ENCODE data around the gene RCC2.
"Not testable (repeated sequence)": the region's sequence is repeated elsewhere in the genome, so short reads cannot be mapped to it uniquely, and the experiment has no call there.

RCC2 gene

GRCh38 chr1:17439250-17440073 is at the start of gene RCC2:
Gene RCC2, minus strand, starts transcription at chr1:17439677. Its CDS starts 1,163 bp downstream, at chr1:17438514.
- DNase-seq = peak; percentile 68

- DNase-seq = no peak
Measured at GRCh38 chr1:17486242-17486641, 46.8 kb upstream of the RCC2 start.

GRCh38 chr1:17485281-17485680 is 45.8 kb upstream of the RCC2 start:
- no peak for DNase-seq

GRCh38 chr1:17481981-17482380 is 42.5 kb upstream of the RCC2 start:
- not testable (repeated sequence) for DNase-seq

GRCh38 chr1:17480846-17481245 is 41.4 kb upstream of the RCC2 start:
- DNase-seq = no peak

- DNase-seq = no peak
Measured at GRCh38 chr1:17475752-17476151, 36.3 kb upstream of the RCC2 start.

GRCh38 chr1:17474836-17475555 is 35.5 kb upstream of the RCC2 start:
- DNase-seq = not testable (repeated sequence)

GRCh38 chr1:17472814-17473213 is 33.3 kb upstream of the RCC2 start:
- no peak for DNase-seq

- no peak for DNase-seq
Measured at GRCh38 chr1:17471393-17471792, 31.9 kb upstream of the RCC2 start.

GRCh38 chr1:17470021-17470799 is 30.7 kb upstream of the RCC2 start:
- DNase-seq = no peak

- not testable (repeated sequence) for DNase-seq
Measured at GRCh38 chr1:17468357-17469265, 29.1 kb upstream of the RCC2 start.

- no peak for DNase-seq
Measured at GRCh38 chr1:17466359-17466758, 26.9 kb upstream of the RCC2 start.

GRCh38 chr1:17465228-17465627 is 25.8 kb upstream of the RCC2 start:
- no peak for DNase-seq

GRCh38 chr1:17463991-17464390 is 24.5 kb upstream of the RCC2 start:
- DNase-seq = no peak

- DNase-seq = no peak
Measured at GRCh38 chr1:17462669-17463068, 23.2 kb upstream of the RCC2 start.

GRCh38 chr1:17460219-17460618 is 20.7 kb upstream of the RCC2 start:
- no peak for DNase-seq

GRCh38 chr1:17458794-17459193 is 19.3 kb upstream of the RCC2 start:
- DNase-seq = no peak

- DNase-seq = no peak
Measured at GRCh38 chr1:17452686-17453085, 13.2 kb upstream of the RCC2 start.

- not testable (repeated sequence) for DNase-seq
Measured at GRCh38 chr1:17452203-17452602, 12.7 kb upstream of the RCC2 start.

GRCh38 chr1:17451731-17452130 is 12.3 kb upstream of the RCC2 start:
- DNase-seq = no peak

- no peak for DNase-seq
Measured at GRCh38 chr1:17447501-17447992, 8.1 kb upstream of the RCC2 start.

- no peak for DNase-seq
Measured at GRCh38 chr1:17442841-17443240, 3.4 kb upstream of the RCC2 start.

All from activated CD8-positive, alpha-beta memory T cell treated with anti-CD3 and anti-CD28 coated beads, Interleukin-2, amount 50 U/mL, for 4 hours (primary cell).